K562 (cell line): Measurements from ENCODE around the gene DUS4L. TPM values are rescaled to one million over a fixed set of nuclear protein-coding genes. Genes with fewer than 3 reads are reported as not detected.

ENCODE experiments used
- ATAC-seq: fragments of 200-7000 bp; cut with Tn5 transposase; 3 replicates; pipeline ENCODE4 v1.9.1; 2020; ENCODE audit warnings: moderate library complexity
- BruUV-seq: library from RNA; stranded (reverse); fragments of 400-500 nt; replicated peaks from 2 replicates; lab custom pipeline; 2021; lab: Mats Ljungman, UMichigan
- CTCF ChIA-PET: fragments of 300-600 bp; formaldehyde crosslinking; extraction: SDS; loops from one replicate; lab custom pipeline; 2021; ENCODE audit warnings: low intra/inter-chr PET ratio; lab: Yijun Ruan, JAX
- POLR2A ChIA-PET: fragments of 300-600, 350-650 bp; sonication (Branson Sonifier 250); formaldehyde crosslinking; extraction: SDS; loops from one replicate; lab custom pipeline; 2021; ENCODE audit warnings: antibody characterized with exemption, inconsistent platforms; lab: Yijun Ruan, JAX
- DNase-seq, 4 experiments: peaks; one replicate each; pipeline versions ENCODE4 v3.0.0 to v3.0.0-alpha.2; 2011 to 2018; ENCODE audit warnings: low spot score in 3 of 4, mixed read lengths in 3 of 4; ENCODE audit errors: extremely low read depth in 1 of 4
- FAIRE-seq: peaks from 2 replicates; lab custom pipeline; 2011; peaks lifted over from hg19 to GRCh38; lab: Jason Lieb, UNC
- H2AFZ ChIP-seq: 2 replicates; pipeline ENCODE4 v1.6.0; 2011; ENCODE audit warnings: low read depth, low read length, control low read depth, inconsistent platforms
- H3K27ac ChIP-seq: fragments of 200-600 bp; 3 replicates; pipeline ENCODE4 v1.8.0; 2011; ENCODE audit warnings: low read depth, mild to moderate bottlenecking, control low read depth, inconsistent platforms, low read length, moderate library complexity, mixed read lengths; ENCODE audit errors: extremely low read depth
- H3K27me3 ChIP-seq, 2 experiments: fragments of 300-600 bp in 1 of 2; 2 replicates in 1 of 2; 3 replicates in 1 of 2; pipeline versions ENCODE4 v1.6.0 to v1.8.0; 2011; ENCODE audit warnings: inconsistent platforms in 2 of 2, low read length in 2 of 2, mild to moderate bottlenecking in 1 of 2, mixed read lengths in 1 of 2, moderate library complexity in 1 of 2; ENCODE audit not compliant: control insufficient read depth in 2 of 2, insufficient read depth in 2 of 2
- H3K36me3 ChIP-seq: fragments of 300-600 bp; 3 replicates; pipeline ENCODE4 v1.8.0; 2011; ENCODE audit warnings: mild to moderate bottlenecking, low read length, inconsistent platforms; ENCODE audit not compliant: control insufficient read depth, insufficient read depth
- H3K4me1 ChIP-seq, 2 experiments: fragments of 200-600 bp in 1 of 2; replicated peaks in 1 of 2; 2 replicates in 1 of 2; 3 replicates in 1 of 2; pipeline versions ENCODE4 v1.5.1 to v1.8.0; 2011; ENCODE audit warnings: inconsistent platforms in 2 of 2, low read length in 2 of 2, mild to moderate bottlenecking in 1 of 2, mixed read lengths in 1 of 2, moderate library complexity in 1 of 2; ENCODE audit not compliant: control insufficient read depth in 2 of 2, insufficient read depth in 2 of 2
- H3K4me2 ChIP-seq: 2 replicates; pipeline ENCODE4 v1.6.1; 2011; ENCODE audit warnings: low read length, control low read depth, inconsistent platforms, mixed read lengths; ENCODE audit not compliant: insufficient read depth
- H3K4me3 ChIP-seq: fragments of 200-600 bp; sonication (generic), shearing (Covaris generic); 2 replicates; pipeline ENCODE4 v1.5.1; 2016; ENCODE audit warnings: control low read depth, inconsistent platforms
- H3K79me2 ChIP-seq: fragments of 200-600 bp; 3 replicates; pipeline ENCODE4 v1.8.0; 2011; ENCODE audit warnings: low read length, inconsistent platforms; ENCODE audit not compliant: control insufficient read depth, insufficient read depth
- H3K9ac ChIP-seq, 2 experiments: 2 replicates each; pipeline versions ENCODE4 v1.6.0 to v1.6.1; 2011; ENCODE audit warnings: low read depth in 2 of 2, low read length in 2 of 2, control low read depth in 1 of 2, inconsistent platforms in 1 of 2, mild to moderate bottlenecking in 1 of 2, mixed read lengths in 1 of 2; ENCODE audit not compliant: insufficient read depth in 1 of 2
- H3K9me1 ChIP-seq: one replicate; pipeline ENCODE4 v1.6.0; 2011; ENCODE audit warnings: inconsistent platforms, mild to moderate bottlenecking, low read length, moderate library complexity; ENCODE audit not compliant: control insufficient read depth, insufficient read depth
- H3K9me3 ChIP-seq: replicated peaks from 2 replicates; pipeline ENCODE4 v1.5.1; 2011; ENCODE audit warnings: low read depth, low read length, inconsistent platforms; ENCODE audit not compliant: control insufficient read depth, insufficient read depth
- H4K20me1 ChIP-seq: replicated peaks from 2 replicates; pipeline ENCODE4 v1.6.1; 2011; ENCODE audit warnings: low read length, inconsistent platforms, mixed read lengths; ENCODE audit not compliant: control insufficient read depth, insufficient read depth
- ARID1B ChIP-seq: fragments of 450-650 bp; IDR thresholded peaks from 2 replicates; pipeline ENCODE4 v1.6.1; 2016; ENCODE audit warnings: antibody characterized with exemption, mild to moderate bottlenecking, inconsistent platforms
- CHD4 ChIP-seq: fragments of 200-600 bp; sonication (generic); IDR thresholded peaks from 3 replicates; pipeline ENCODE4 v1.6.1; 2012; ENCODE audit warnings: low read depth, mild to moderate bottlenecking, mixed read lengths, low read length, inconsistent platforms; ENCODE audit not compliant: insufficient read depth, insufficient replicate concordance, poor library complexity, severe bottlenecking
- DDX20 ChIP-seq: fragments of 450-650 bp; IDR thresholded peaks from 2 replicates; pipeline ENCODE4 v1.6.1; 2016; ENCODE audit warnings: missing genetic modification characterization, low read depth, mild to moderate bottlenecking, missing compliant biosample characterization, moderate library complexity
- LCOR ChIP-seq: sonication (generic); formaldehyde crosslinking; IDR thresholded peaks from 2 replicates; pipeline ENCODE4 v1.8.0; 2022; ENCODE audit warnings: mild to moderate bottlenecking, missing genetic modification reagents
- SRF ChIP-seq, 2 experiments: fragments of 250-450, 450-650 bp in 1 of 2; sonication (Bioruptor Pico) in 1 of 2; sonication (generic) in 1 of 2; formaldehyde crosslinking; IDR thresholded peaks; 2 replicates each; pipeline versions ENCODE4 v1.5.0 to v1.5.1; 2020 to 2022; ENCODE audit warnings: mild to moderate bottlenecking in 1 of 2, missing genetic modification reagents in 1 of 2
- TAF7 ChIP-seq: fragments of 450-650 bp; IDR thresholded peaks from 2 replicates; pipeline ENCODE4 v1.6.1; 2016; ENCODE audit warnings: missing genetic modification characterization, missing compliant biosample characterization
- ZNF253 ChIP-seq: fragments of 250-450 bp; sonication (Bioruptor Pico); conservative IDR thresholded peaks from 2 replicates; pipeline ENCODE4 v1.6.1; 2021; ENCODE audit warnings: mild to moderate bottlenecking
- WGBS: fragments of 100-300 bp; shearing (Covaris generic); methylation state at CpG from one replicate; pipeline ENCODE4 v1.1.6; 2016; ENCODE audit warnings: low coverage, mixed read lengths; ENCODE audit not compliant: insufficient coverage; ENCODE audit errors: missing lambda C conversion rate; 5-methylcytosine and 5-hydroxymethylcytosine counted together
- in situ Hi-C: fragments of 300-500 bp; cut with MboI; formaldehyde crosslinking; loops from 4 replicates; pipeline ENCODE4 v1.15.0; 2018; ENCODE audit warnings: inconsistent platforms, mixed read lengths
- intact Hi-C: fragments of 100-400 bp; cut with micrococcal nuclease; formaldehyde crosslinking; loops from 2 replicates; pipeline ENCODE4 v1.14.2; 2022
- polyA plus RNA-seq, 8 experiments: library from polyadenylated mRNA; depleted of rRNA in 4 of 8; stranded (reverse) in 5 of 8; unstranded in 3 of 8; fragments of >200 nt; fragmentation: Nextera tagmentation in 2 of 8; fragmentation: Illumina TruSeq in 1 of 8; extraction: Ambion mirVana in 2 of 8; extraction: Trizol in 1 of 8; gene quantifications; 2 replicates each; pipeline versions ENCODE4 v1.2.1 to v1.2.3, GENCODE V29; 2011 to 2014; ENCODE audit warnings: inconsistent platforms in 1 of 8, missing spikeins in 1 of 8
- total RNA-seq, 7 experiments: library from RNA; depleted of rRNA in 6 of 7; stranded (reverse); fragments of >200 nt in 6 of 7; fragmentation: Illumina TruSeq in 2 of 7; extraction: Trizol in 2 of 7; gene quantifications; 2 replicates each; pipeline versions ENCODE4 v1.2.1 to v1.2.3, GENCODE V29; 2011 to 2021; ENCODE audit warnings: low replicate concordance in 1 of 7
- TF ChIP-seq, protein P1 (sequence below): sonication (generic); formaldehyde crosslinking; IDR thresholded peaks from 2 replicates; pipeline ENCODE4 v1.8.1; 2023; ENCODE audit warnings: missing genetic modification reagents, mild to moderate bottlenecking, borderline replicate concordance
- TF ChIP-seq, protein P2 (sequence below): sonication (generic); formaldehyde crosslinking; IDR thresholded peaks from 2 replicates; pipeline ENCODE4 v1.8.0; 2023; ENCODE audit warnings: missing genetic modification reagents, mild to moderate bottlenecking, borderline replicate concordance

Gene DUS4L
- total and polyA plus RNA-seq, 9 of the 15 experiments (the other 6 are each of a cell fraction or from before 2014, with no cell fraction given), result 12.2 to 33.6 (median 28.6) TPM

DNA sequence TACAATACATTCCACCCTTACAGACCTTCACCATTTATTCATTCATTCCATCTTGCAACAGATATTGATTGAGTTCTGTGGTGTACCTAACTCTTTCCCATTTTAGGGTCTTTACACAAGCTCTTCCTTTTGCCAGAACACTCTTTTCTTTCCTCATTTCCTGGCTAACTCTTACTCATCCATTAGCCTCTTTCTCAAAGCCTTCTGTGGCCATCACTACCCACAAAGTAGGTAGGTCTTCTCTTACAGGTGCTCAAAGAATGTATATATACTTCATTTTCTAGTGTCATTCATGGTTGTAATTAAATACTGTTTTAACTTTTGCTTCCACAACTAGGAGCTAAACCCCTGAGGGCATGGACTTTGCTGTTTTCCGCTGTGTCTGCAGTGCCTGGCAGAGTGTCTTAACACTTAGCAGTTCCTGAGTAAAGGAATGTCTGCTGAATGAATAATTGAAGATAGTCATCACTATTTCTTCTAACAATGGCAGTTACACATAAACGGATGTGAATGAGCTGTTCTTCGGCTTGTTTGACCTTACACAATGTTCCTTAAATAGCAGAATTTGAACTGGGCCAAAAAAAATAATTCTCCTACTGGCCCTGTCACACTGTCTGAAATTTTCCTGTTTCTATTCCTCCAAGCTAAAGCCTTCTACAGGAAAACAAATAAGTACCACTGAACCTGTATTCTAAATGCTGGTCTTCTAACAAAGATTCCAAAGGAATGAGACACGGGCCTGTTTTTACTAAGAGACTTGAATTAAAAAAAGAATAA lies 31.4 kb downstream of the DUS4L start:
- no peak overlapping the region for H3K9ac ChIP-seq
- no peak overlapping the region for H3K4me3 ChIP-seq
- intact Hi-C loops (no loop called here), in situ Hi-C loops (no loop called here)
- no peak overlapping the region for H3K4me2 ChIP-seq
- H3K36me3 ChIP-seq, result peaks cover 69% of the 10 kb centered on the region
- 92% methylated on average over 4 of the region's 4 CpGs for WGBS
- H3K9me3 ChIP-seq, result no peaks in the 10 kb centered on the region
- H3K9me1 ChIP-seq, result peaks cover 2% of the 10 kb centered on the region
- ATAC-seq (no peak), DNase-seq (no peak), FAIRE-seq (no peak)
- H2AFZ ChIP-seq, result no peak overlapping the region
- H3K4me1 ChIP-seq, result no peaks in the 10 kb centered on the region
- H3K27me3 ChIP-seq, result no peaks in the 10 kb centered on the region
- ChIA-PET POLR2A (interaction anchor here (0.6 to 1.6 kb wide), 5 partner anchors 9 to 365 kb away, joined by 3 to 4 read pairs (median 3); no protein-coding TSS in a partner anchor), CTCF (no interaction called here)
- no peak overlapping the region for H3K27ac ChIP-seq
- no peaks in the 10 kb centered on the region for H3K79me2 ChIP-seq
- H4K20me1 ChIP-seq, result no peaks in the 10 kb centered on the region
- no TSS peak for BruUV-seq
- TF ChIP-seq CHD4 (no peak), TAF7 (tag) (no peak), ZNF253 (no peak), ARID1B (no peak), DDX20 (tag) (no peak), SRF (CRISPR knock-in tag; IDR thresholded peaks at IDR 0.05) (no peak), LCOR (no peak)
- TF ChIP-seq, protein P1, sequence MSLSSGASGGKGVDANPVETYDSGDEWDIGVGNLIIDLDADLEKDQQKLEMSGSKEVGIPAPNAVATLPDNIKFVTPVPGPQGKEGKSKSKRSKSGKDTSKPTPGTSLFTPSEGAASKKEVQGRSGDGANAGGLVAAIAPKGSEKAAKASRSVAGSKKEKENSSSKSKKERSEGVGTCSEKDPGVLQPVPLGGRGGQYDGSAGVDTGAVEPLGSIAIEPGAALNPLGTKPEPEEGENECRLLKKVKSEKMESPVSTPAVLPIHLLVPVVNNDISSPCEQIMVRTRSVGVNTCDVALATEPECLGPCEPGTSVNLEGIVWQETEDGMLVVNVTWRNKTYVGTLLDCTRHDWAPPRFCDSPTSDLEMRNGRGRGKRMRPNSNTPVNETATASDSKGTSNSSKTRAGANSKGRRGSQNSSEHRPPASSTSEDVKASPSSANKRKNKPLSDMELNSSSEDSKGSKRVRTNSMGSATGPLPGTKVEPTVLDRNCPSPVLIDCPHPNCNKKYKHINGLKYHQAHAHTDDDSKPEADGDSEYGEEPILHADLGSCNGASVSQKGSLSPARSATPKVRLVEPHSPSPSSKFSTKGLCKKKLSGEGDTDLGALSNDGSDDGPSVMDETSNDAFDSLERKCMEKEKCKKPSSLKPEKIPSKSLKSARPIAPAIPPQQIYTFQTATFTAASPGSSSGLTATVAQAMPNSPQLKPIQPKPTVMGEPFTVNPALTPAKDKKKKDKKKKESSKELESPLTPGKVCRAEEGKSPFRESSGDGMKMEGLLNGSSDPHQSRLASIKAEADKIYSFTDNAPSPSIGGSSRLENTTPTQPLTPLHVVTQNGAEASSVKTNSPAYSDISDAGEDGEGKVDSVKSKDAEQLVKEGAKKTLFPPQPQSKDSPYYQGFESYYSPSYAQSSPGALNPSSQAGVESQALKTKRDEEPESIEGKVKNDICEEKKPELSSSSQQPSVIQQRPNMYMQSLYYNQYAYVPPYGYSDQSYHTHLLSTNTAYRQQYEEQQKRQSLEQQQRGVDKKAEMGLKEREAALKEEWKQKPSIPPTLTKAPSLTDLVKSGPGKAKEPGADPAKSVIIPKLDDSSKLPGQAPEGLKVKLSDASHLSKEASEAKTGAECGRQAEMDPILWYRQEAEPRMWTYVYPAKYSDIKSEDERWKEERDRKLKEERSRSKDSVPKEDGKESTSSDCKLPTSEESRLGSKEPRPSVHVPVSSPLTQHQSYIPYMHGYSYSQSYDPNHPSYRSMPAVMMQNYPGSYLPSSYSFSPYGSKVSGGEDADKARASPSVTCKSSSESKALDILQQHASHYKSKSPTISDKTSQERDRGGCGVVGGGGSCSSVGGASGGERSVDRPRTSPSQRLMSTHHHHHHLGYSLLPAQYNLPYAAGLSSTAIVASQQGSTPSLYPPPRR (CRISPR knock-in tag), result no peak
- TF ChIP-seq, protein P2, sequence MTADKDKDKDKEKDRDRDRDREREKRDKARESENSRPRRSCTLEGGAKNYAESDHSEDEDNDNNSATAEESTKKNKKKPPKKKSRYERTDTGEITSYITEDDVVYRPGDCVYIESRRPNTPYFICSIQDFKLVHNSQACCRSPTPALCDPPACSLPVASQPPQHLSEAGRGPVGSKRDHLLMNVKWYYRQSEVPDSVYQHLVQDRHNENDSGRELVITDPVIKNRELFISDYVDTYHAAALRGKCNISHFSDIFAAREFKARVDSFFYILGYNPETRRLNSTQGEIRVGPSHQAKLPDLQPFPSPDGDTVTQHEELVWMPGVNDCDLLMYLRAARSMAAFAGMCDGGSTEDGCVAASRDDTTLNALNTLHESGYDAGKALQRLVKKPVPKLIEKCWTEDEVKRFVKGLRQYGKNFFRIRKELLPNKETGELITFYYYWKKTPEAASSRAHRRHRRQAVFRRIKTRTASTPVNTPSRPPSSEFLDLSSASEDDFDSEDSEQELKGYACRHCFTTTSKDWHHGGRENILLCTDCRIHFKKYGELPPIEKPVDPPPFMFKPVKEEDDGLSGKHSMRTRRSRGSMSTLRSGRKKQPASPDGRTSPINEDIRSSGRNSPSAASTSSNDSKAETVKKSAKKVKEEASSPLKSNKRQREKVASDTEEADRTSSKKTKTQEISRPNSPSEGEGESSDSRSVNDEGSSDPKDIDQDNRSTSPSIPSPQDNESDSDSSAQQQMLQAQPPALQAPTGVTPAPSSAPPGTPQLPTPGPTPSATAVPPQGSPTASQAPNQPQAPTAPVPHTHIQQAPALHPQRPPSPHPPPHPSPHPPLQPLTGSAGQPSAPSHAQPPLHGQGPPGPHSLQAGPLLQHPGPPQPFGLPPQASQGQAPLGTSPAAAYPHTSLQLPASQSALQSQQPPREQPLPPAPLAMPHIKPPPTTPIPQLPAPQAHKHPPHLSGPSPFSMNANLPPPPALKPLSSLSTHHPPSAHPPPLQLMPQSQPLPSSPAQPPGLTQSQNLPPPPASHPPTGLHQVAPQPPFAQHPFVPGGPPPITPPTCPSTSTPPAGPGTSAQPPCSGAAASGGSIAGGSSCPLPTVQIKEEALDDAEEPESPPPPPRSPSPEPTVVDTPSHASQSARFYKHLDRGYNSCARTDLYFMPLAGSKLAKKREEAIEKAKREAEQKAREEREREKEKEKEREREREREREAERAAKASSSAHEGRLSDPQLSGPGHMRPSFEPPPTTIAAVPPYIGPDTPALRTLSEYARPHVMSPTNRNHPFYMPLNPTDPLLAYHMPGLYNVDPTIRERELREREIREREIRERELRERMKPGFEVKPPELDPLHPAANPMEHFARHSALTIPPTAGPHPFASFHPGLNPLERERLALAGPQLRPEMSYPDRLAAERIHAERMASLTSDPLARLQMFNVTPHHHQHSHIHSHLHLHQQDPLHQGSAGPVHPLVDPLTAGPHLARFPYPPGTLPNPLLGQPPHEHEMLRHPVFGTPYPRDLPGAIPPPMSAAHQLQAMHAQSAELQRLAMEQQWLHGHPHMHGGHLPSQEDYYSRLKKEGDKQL (CRISPR knock-in tag), result no peak
